ENCODE results near the gene EBLN2. TPM values are rescaled to one million over a fixed set of nuclear protein-coding genes. Genes with fewer than 3 reads are reported as not detected.

Gene EBLN2
- total and polyA plus RNA-seq, 8 donors: 0.79 to 2.9 (median 1.5) TPM

DNA sequence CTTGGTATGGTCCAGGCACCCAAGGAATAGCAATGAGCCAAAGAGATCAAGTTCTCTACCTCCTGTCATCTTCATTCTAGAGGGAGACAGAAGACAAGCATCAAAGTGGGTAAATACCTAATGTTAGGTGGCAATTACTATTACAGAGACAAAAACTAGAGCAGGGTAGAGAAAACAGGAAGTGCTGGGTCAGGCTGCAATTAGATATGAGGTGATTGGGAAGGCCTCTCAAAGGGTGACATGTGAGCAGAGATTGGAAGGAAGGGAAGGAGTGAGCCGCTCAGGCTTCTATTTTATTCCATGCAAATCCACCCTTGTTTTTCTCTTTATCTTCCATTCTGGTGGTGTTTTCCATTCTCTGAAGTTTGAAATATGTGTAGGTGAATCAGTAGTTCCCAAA lies 37.4 kb downstream of the EBLN2 start:
- intact Hi-C loops (cut with DNase I): loop anchor here in 1 of 3 donors (5.0 kb wide), 1 partner anchor 333 kb away; no protein-coding TSS in a partner anchor
- Histone ChIP-seq H3K4me1 (peaks cover 0 to 4% (median 0%) of the 10 kb centered on the region in 3 donors), H3K9me3 (no peaks in the 10 kb centered on the region), H3K4me3 (no peak overlapping the region), H3K27me3 (no peaks in the 10 kb centered on the region), H3K36me3 (no peaks in the 10 kb centered on the region), H3K27ac (no peak overlapping the region)
- TF ChIP-seq, protein P1, sequence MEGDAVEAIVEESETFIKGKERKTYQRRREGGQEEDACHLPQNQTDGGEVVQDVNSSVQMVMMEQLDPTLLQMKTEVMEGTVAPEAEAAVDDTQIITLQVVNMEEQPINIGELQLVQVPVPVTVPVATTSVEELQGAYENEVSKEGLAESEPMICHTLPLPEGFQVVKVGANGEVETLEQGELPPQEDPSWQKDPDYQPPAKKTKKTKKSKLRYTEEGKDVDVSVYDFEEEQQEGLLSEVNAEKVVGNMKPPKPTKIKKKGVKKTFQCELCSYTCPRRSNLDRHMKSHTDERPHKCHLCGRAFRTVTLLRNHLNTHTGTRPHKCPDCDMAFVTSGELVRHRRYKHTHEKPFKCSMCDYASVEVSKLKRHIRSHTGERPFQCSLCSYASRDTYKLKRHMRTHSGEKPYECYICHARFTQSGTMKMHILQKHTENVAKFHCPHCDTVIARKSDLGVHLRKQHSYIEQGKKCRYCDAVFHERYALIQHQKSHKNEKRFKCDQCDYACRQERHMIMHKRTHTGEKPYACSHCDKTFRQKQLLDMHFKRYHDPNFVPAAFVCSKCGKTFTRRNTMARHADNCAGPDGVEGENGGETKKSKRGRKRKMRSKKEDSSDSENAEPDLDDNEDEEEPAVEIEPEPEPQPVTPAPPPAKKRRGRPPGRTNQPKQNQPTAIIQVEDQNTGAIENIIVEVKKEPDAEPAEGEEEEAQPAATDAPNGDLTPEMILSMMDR (IDR thresholded peaks at IDR 0.05): no peak
- ATAC-seq (no peak), DNase-seq (no peak), FAIRE-seq (no peak)
- 89 to 95% methylated on average over 1 of the region's 1 CpG for WGBS, 2 donors

GRCh38 chr3:73100741-73101559 lies 39.5 kb downstream of the EBLN2 start:
- Histone ChIP-seq H3K9me3 (no peaks in the 10 kb centered on the region), H3K36me3 (no peaks in the 10 kb centered on the region), H3K4me3 (no peak overlapping the region), H3K27ac (no peak overlapping the region), H3K27me3 (no peaks in the 10 kb centered on the region), H3K4me1 (peaks cover 0 to 4% (median 0%) of the 10 kb centered on the region in 3 donors)
- FAIRE-seq (no peak), DNase-seq (peak; percentile 62 to 86 (median 76)), ATAC-seq (peak; percentile 82 to 99 (median 96))
- WGBS, 2 donors: 22 to 24% methylated on average over 9 of the region's 9 CpGs
- intact Hi-C loops (cut with DNase I): loop anchor here in 2 of 3 donors (5.0 to 10.0 kb wide), 4 partner anchors 336 to 746 kb away; no protein-coding TSS in a partner anchor
- TF ChIP-seq, protein P1 (IDR thresholded peaks at IDR 0.05): peak; percentile 76 to 93 (median 87)

DNA sequence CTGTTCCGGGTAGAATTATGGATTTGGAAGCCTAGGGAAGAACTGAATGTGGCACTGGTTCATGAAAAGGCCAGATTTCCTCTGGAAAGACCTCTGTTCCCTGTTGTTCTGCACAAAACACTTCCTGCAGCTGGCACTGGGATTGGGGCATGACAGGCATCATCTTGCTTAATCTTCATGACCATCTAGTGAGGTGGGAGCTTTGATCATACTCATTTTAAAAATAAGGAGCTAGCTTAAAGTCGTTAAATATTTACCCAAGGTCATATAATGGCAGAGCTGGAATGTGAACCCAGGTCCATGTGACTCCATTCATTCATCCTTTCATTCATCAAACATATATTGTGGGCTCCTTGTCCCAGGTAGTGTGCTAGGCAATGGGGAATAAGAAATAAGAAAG lies 40.4 kb downstream of the EBLN2 start:
- DNase-seq (no peak), ATAC-seq (no peak), FAIRE-seq (no peak)
- Histone ChIP-seq H3K27me3 (no peaks in the 10 kb centered on the region), H3K27ac (no peak overlapping the region), H3K4me3 (no peak overlapping the region), H3K9me3 (no peaks in the 10 kb centered on the region), H3K36me3 (no peaks in the 10 kb centered on the region), H3K4me1 (peaks cover 0 to 4% (median 0%) of the 10 kb centered on the region in 3 donors)
- 43 to 45% methylated on average over 2 of the region's 2 CpGs for WGBS, 2 donors
- TF ChIP-seq, protein P1 (IDR thresholded peaks at IDR 0.05): no peak
- intact Hi-C loops (cut with DNase I): loop anchor here in 2 of 3 donors (5.0 to 10.0 kb wide), 4 partner anchors 335 to 745 kb away; no protein-coding TSS in a partner anchor

DNA sequence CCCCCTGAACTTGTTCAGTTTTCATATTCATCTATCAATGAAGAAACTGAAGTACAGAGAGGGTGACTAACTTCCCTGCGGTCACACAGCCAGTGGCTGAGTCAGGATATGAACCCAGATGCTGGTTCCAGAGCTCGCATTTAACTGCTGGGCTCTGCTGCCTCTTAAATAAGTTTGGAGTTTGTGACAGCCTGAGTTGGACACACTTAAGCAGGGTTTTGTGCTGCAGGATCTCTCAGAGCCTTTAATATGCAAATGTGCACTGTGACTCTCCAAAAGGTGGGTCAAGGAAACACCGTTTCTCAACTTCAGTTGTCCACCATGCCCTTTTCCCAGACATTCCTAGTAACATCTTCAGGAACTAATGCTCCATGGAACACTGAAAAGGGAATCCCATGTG lies 45.8 kb downstream of the EBLN2 start:
- WGBS, 2 donors: 89 to 94% methylated on average over 3 of the region's 3 CpGs
- H3K27me3 ChIP-seq: no peaks in the 10 kb centered on the region
- FAIRE-seq: no peak
- H3K4me1 ChIP-seq: no peaks in the 10 kb centered on the region
- H3K27ac ChIP-seq: no peak overlapping the region
- no peak for DNase-seq
- no peak overlapping the region for H3K4me3 ChIP-seq
- no peaks in the 10 kb centered on the region for H3K9me3 ChIP-seq
- ATAC-seq: no peak
- H3K36me3 ChIP-seq: no peaks in the 10 kb centered on the region
- intact Hi-C loops (cut with DNase I): loop anchor here in 1 of 3 donors (10.0 kb wide), 1 partner anchor 398 kb away; no protein-coding TSS in a partner anchor
- TF ChIP-seq, protein P1 (IDR thresholded peaks at IDR 0.05): no peak
